ENCODE measurements around the gene ENO2. TPM values are rescaled to one million over a fixed set of nuclear protein-coding genes. Genes with fewer than 3 reads are reported as not detected.
A peak's percentile ranks its signal among the peaks of the same experiment; 100 is the strongest.

ENO2 gene
- total RNA-seq, 1 experiment from 2014 or later, result 166 TPM

DNA sequence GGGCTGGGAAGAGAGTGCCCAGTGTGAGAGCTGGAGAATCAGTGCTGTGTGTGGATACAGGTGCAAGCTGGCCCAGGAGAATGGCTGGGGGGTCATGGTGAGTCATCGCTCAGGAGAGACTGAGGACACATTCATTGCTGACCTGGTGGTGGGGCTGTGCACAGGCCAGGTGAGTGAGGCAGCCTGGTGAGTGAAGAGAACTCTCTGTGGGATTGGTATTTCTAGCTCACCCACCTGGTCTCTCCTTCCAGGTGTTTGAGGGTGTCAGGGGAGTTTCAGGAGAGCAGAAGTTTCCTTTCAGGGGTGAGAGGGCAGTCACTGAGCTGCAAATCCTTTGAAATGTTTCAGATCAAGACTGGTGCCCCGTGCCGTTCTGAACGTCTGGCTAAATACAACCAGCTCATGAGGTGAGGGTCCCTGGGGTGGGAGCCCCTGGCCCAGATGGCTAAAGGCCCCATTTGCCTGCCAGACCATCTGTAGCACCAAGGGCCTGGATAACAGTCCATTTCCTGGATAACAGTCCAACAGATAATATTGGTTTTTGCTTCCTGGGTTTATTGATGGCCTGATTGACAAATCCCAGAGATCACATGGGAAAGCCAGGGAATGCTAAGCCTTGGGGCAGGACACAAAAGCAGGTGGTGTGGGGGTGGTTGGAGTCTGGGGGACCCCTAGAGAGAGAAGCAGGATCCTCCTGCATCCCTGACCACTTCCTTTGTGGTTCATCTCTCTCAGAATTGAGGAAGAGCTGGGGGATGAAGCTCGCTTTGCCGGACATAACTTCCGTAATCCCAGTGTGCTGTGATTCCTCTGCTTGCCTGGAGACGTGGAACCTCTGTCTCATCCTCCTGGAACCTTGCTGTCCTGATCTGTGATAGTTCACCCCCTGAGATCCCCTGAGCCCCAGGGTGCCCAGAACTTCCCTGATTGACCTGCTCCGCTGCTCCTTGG, 7.9 kb downstream of the ENO2 start:
- WGBS (ENCODE audit: extremely low coverage, insufficient read length, low lambda C conversion rate), result no CpG with 5 or more reads among the region's 9 CpGs
- Histone ChIP-seq H2BK15ac (ENCODE audit: low read depth, low read length) (no peak overlapping the region), H2AK5ac (ENCODE audit: insufficient read length, low read length) (no peak overlapping the region), H3K9me3 (ENCODE audit: control insufficient read depth, low read depth, low read length) (no peaks in the 10 kb centered on the region), H4K20me1 (ENCODE audit: control insufficient read depth, insufficient read depth, insufficient read length) (no peaks in the 10 kb centered on the region), H3K27me3 (ENCODE audit: insufficient read depth, low read length) (no peaks in the 10 kb centered on the region), H3K27ac (ENCODE audit: insufficient read length, low read depth, low read length) (no peak overlapping the region), H3K9ac (ENCODE audit: extremely low read depth, insufficient read length, low read length) (no peak overlapping the region), H4K8ac (replicated peaks; ENCODE audit: insufficient read length, low read depth, low read length) (no peak overlapping the region), H2BK20ac (ENCODE audit: low read depth, low read length, poor library complexity, severe bottlenecking) (no peak overlapping the region), H3K4me2 (ENCODE audit: insufficient read depth, insufficient read length, low read length) (no peak overlapping the region), H3K79me1 (ENCODE audit: insufficient read depth, low read depth, low read length, poor library complexity, severe bottlenecking) (no peaks in the 10 kb centered on the region), H3T11ph (ENCODE audit: low read length) (no peak overlapping the region), H2AFZ (ENCODE audit: low read length) (no peak overlapping the region), H2BK120ac (ENCODE audit: low read depth, low read length, poor library complexity, severe bottlenecking) (no peak overlapping the region), H4K91ac (ENCODE audit: insufficient read length, low read depth, low read length) (no peak overlapping the region), H3K79me2 (ENCODE audit: insufficient read depth, low read length) (no peaks in the 10 kb centered on the region), H3K4ac (ENCODE audit: low read depth, low read length) (no peak overlapping the region), H3K14ac (ENCODE audit: insufficient read depth, low read length) (no peak overlapping the region), H3K23ac (ENCODE audit: insufficient read length, low read depth, low read length) (no peak overlapping the region), H3K23me2 (ENCODE audit: insufficient read length, low read depth, low read length, poor library complexity, severe bottlenecking) (peaks cover 18% of the 10 kb centered on the region), H3K4me1 (ENCODE audit: insufficient read depth, low read length) (peaks cover 3% of the 10 kb centered on the region; the same call in 1 of the 2 replicates), H2BK5ac (ENCODE audit: insufficient read length, low read length) (no peak overlapping the region), H4K5ac (ENCODE audit: insufficient read length, low read depth, low read length) (no peak overlapping the region), H2BK12ac (ENCODE audit: insufficient read length, low read depth, low read length) (no peak overlapping the region), H3K56ac (ENCODE audit: insufficient read length, low read depth, low read length) (no peak overlapping the region), H3K18ac (ENCODE audit: insufficient read length, low read depth, low read length) (no peak overlapping the region)
- no peak for TF ChIP-seq CTCF (conservative IDR thresholded peaks at IDR 0.05)
- Mint-ChIP-seq H3K4me1 (peaks cover 44 to 49% of the 10 kb centered on the region in 2 experiments), H3K27ac (peak overlapping the region; percentile 76 to 94 (median 85); a peak in 5 of 7 replicates), H3K9me3 (peaks cover 0 to 2% of the 10 kb centered on the region in 2 experiments; a peak in 1 of 5 replicates), H3K36me3 (ENCODE audit: insufficient read depth in 1 of 3, low read depth in 3 of 3) (peaks cover 29 to 53% (median 52%) of the 10 kb centered on the region in 3 experiments), H3K4me3 (no peak overlapping the region; a peak in 1 of 5 replicates), H3K27me3 (ENCODE audit: low read depth) (peaks cover 1% of the 10 kb centered on the region; the same call in 1 of the 2 replicates)
- DNase-seq, result no peak

Data from H9 (cell line).